ENCODE measurements around the gene MRPS2.
"Not testable (repeated sequence)": the region's sequence is repeated elsewhere in the genome, so short reads cannot be mapped to it uniquely, and the experiment has no call there.

The MRPS2 gene

GRCh38 chr9:135500525-135501260 lies at the start of gene MRPS2:
TSS of gene MRPS2 (plus strand) at chr9:135500682. CDS start at chr9:135500711, 29 bp downstream.
- DNase-seq: peak; percentile 87

GRCh38 chr9:135450956-135451355 lies 49.5 kb upstream of the MRPS2 start:
- DNase-seq: no peak

- DNase-seq: not testable (repeated sequence)
These were observed 48.6 kb upstream of the MRPS2 start for GRCh38 chr9:135451909-135452308.

- no peak for DNase-seq
These were observed 45.7 kb upstream of the MRPS2 start for GRCh38 chr9:135454737-135455136.

- no peak for DNase-seq
These were observed 45.0 kb upstream of the MRPS2 start for GRCh38 chr9:135455401-135456030.

GRCh38 chr9:135456436-135457104 lies 43.9 kb upstream of the MRPS2 start:
- no peak for DNase-seq

- DNase-seq: not testable (repeated sequence)
These were observed 42.0 kb upstream of the MRPS2 start for GRCh38 chr9:135458478-135458877.

- no peak for DNase-seq
These were observed 38.5 kb upstream of the MRPS2 start for GRCh38 chr9:135461936-135462335.

- DNase-seq: no peak
These were observed 37.3 kb upstream of the MRPS2 start for GRCh38 chr9:135463140-135463539.

- no peak for DNase-seq
These were observed 36.3 kb upstream of the MRPS2 start for GRCh38 chr9:135464181-135464580.

- DNase-seq: peak; percentile 45
These were observed 31.5 kb upstream of the MRPS2 start for GRCh38 chr9:135468854-135469521.

- no peak for DNase-seq
These were observed 28.5 kb upstream of the MRPS2 start for GRCh38 chr9:135471791-135472640.

GRCh38 chr9:135473972-135474543 lies 26.4 kb upstream of the MRPS2 start:
- DNase-seq: no peak

- DNase-seq: no peak
These were observed 25.6 kb upstream of the MRPS2 start for GRCh38 chr9:135474915-135475314.

- no peak for DNase-seq
These were observed 23.7 kb upstream of the MRPS2 start for GRCh38 chr9:135476561-135477355.

GRCh38 chr9:135478191-135478590 lies 22.3 kb upstream of the MRPS2 start:
- DNase-seq: no peak

- DNase-seq: no peak
These were observed 21.5 kb upstream of the MRPS2 start for GRCh38 chr9:135478829-135479468.

- DNase-seq: no peak
These were observed 20.9 kb upstream of the MRPS2 start, which contains the start of gene PPP1R26 for GRCh38 chr9:135479469-135480052. TSS of gene PPP1R26 (plus strand) at chr9:135479782. CDS start at chr9:135484511, 4,729 bp downstream.

GRCh38 chr9:135480071-135480939 lies 20.2 kb upstream of the MRPS2 start:
- DNase-seq: no peak

Data from activated CD4-positive, CD25-positive, alpha-beta regulatory T cell treated with anti-CD3 and anti-CD28 coated beads, Interleukin-2, amount 50 U/mL, for 72 hours (primary cell).